VCaP (cell line): ENCODE data around the gene PRPH2.
"Not testable (repeated sequence)": the region's sequence is repeated elsewhere in the genome, so short reads cannot be mapped to it uniquely, and the experiment has no call there.

Experiments
- H3K27ac ChIP-seq: fragments of 450-650 bp; 2 replicates; pipeline ENCODE4 v1.5.1; 2017
- TF ChIP-seq, protein P1 (sequence below): fragments of 450-650 bp; conservative IDR thresholded peaks from 2 replicates; pipeline ENCODE4 v1.5.1; 2017; ENCODE audit warnings: mild to moderate bottlenecking, moderate library complexity

Gene PRPH2

DNA sequence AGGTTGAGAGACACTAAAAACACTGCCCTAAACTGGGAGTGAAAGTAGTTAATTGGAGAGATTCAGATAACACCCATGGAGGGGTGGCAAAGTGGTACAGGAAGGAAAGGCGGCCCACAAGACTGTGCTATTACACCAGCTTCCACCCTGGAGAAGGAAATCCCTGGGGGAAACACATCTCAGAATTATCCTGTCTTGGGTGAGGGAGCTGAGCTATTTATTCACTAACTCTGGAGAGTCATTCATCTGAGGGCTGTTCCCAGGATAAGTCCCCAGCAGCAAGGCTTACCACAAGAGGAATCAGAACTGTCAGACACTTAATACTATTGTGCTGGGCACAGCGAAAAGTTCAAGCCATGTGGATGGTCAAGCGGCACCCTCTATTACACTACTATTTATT is 13.6 kb upstream of the PRPH2 start:
- TF ChIP-seq, protein P1, sequence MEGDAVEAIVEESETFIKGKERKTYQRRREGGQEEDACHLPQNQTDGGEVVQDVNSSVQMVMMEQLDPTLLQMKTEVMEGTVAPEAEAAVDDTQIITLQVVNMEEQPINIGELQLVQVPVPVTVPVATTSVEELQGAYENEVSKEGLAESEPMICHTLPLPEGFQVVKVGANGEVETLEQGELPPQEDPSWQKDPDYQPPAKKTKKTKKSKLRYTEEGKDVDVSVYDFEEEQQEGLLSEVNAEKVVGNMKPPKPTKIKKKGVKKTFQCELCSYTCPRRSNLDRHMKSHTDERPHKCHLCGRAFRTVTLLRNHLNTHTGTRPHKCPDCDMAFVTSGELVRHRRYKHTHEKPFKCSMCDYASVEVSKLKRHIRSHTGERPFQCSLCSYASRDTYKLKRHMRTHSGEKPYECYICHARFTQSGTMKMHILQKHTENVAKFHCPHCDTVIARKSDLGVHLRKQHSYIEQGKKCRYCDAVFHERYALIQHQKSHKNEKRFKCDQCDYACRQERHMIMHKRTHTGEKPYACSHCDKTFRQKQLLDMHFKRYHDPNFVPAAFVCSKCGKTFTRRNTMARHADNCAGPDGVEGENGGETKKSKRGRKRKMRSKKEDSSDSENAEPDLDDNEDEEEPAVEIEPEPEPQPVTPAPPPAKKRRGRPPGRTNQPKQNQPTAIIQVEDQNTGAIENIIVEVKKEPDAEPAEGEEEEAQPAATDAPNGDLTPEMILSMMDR = no peak

DNA sequence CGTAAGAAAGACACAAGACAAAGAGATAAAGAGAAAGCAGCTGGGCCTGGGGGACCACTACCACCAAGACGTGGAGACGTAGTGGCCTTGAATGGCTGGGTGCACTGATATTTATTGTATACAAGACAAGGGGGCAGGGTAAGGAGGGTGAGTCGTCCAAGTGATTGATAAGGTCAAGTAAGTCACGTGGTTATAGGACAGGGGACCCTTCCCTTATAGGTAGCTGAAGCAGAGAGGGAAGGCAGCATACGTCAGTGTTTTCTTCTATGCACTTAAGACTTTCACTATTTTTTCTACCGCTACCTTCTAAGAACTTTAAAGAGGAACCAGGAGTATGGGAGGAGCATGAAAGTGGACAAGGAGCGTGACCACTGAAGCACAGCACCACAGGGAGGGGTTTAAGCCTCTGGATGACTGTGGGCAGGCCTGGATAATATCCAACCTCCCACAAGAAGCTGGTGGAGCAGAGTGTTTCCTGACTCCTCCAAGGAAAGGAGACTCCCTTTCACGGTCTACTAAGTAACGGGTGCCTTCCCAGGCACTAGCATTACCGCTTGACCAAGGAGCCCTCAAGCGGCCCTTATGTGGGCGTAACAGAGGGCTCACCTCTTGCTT is 11.6 kb upstream of the PRPH2 start:
- not testable (repeated sequence) for H3K27ac ChIP-seq

More for the DNA sequence above, 13.6 kb upstream of the PRPH2 start:
- H3K27ac ChIP-seq = no peak overlapping the region

DNA sequence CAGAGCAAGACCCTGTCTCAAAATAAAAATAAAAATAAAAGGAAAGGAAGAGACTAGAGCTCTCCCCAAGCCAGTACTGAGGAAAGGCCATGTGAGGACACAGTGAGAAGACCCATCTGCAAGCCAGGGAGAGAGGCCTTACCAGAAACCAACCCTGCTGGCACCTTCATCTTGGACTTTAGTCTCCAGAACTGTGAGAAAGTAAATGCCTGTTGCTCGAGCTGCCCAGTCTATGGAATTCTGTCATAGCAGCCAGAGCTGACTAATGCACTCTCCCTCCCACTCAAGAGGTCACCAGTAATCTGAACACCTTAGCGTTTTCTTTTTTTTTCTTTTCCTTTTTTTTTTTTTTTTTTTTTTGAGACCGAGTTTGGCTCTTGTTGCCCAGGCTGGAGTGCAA is 7.3 kb upstream of the PRPH2 start:
- no peak overlapping the region for H3K27ac ChIP-seq
- TF ChIP-seq, protein P1 = no peak

DNA sequence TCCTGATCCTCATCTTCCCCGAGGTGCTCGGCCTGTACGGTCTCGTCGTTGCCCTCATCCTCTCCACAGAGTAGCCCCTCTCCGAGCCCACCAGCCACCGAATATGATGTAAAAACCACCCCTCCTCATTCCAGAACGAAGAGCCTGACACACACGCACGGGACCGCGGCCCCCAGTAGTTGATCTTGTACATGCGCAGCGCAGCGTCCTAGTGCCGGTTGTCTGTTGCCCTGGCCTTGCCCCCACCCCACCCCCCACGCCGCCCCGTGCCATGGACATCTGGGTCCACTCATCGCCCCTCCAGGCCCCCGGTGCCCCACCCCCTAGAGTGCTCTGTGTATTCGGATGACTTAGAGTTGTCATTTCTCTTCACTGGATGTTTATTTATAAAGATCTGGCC is 5.2 kb upstream of the PRPH2 start:
- H3K27ac ChIP-seq = no peak overlapping the region
- TF ChIP-seq, protein P1 = no peak

DNA sequence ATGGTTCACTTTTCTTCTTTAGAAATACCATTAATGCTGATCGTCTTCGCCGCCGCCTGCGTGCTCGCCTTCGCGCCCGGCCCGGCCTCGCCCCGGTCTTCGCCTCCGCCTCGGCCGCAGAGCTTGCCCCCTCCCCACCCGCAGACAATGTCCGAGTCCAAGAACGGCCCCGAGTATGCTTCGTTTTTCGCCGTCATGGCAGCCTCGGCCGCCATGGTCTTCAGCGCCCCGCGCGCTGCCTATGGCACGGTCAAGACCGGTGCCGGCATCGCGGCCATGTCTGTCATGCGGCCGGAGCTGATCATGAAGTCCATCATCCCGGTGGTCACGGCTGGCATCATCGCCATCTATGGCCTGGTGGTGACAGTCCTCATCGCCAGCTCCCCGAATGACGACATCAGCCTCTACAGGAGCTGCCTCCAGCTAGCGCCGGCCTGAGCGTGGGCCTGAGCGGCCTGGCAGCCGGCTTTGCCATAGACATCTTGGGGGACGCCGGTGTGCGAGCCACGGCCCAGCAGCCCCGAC is 4.8 kb upstream of the PRPH2 start:
- TF ChIP-seq, protein P1 = no peak
- peak overlapping the region; percentile 43; the same call in 1 of the 2 replicates for H3K27ac ChIP-seq

DNA sequence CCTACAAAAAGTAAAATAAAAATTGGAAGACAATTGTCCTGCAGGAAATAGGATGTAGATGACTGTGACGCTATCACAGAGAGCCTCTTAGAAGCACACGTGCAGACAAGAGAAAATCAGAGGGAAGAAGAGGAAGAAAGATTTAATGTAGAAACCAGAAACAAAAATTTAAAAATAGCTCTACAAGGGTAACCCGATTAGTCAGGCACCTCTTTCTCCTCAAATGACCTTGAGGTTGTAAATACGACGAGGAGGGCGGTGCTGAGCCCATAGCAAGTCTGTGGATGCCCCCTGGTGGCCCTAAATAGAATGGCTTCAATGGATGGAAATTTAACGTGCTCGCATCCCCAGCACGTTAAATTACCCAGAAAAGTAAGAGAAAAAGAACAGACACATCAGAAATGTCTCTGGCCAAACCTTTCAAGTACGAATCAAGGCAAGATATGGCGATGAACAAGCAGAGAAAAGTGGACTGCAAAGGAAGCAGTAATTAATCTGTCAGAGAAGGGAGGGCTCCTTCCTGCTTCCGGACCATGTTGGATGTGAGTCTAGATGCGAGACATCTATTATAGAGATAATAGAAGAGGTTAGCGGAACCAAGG is 4.2 kb upstream of the PRPH2 start:
- H3K27ac ChIP-seq = peak overlapping the region; percentile 43; the same call in 1 of the 2 replicates
- TF ChIP-seq, protein P1 = peak; percentile 92

DNA sequence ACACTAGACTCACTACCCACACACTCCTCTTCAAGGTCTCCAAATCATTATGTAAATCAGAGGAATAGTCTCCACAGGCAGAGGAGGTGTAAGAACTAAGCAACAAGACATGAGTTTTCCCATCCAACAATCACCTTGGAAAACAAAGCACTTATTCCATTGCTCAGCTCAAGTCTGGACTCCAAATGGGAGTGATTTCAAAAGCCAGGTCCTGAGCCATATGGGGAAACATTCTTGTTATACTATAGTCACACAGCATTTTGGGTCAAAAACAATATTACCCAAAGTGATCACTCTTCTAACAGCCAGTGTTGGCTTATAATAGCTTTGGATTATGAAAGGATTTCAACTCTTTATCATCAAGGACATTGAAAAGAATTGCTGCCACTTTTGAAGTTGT is 3.6 kb upstream of the PRPH2 start:
- H3K27ac ChIP-seq = peak overlapping the region; percentile 43; the same call in 1 of the 2 replicates
- TF ChIP-seq, protein P1 = no peak

DNA sequence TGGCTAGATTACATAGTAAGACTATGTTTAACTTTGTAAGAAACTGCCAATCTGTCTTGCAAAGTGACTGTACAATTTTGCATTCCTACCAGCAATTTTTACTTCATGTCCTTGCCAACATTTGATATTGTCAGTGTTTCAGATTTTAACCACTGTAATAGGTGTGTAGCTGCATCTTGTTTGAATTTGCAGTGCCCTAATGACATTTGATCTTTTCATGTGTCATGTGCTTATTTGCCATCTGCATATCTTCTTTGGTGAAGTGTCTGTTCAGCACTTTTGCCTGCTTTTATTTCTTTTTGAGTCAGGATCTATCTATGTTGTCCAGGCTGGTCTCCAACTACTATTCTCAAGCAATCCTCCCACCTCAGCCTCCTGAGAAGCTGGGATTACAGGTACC is 2.4 kb upstream of the PRPH2 start:
- TF ChIP-seq, protein P1 = no peak
- no peak overlapping the region for H3K27ac ChIP-seq
